Esophagus muscularis mucosa (tissue), 3 donors: Measurements from ENCODE around the gene LYPD5.

Source experiments
- POLR2A ChIP-seq: fragments of 450-650 bp; IDR thresholded peaks from one replicate; pipeline ENCODE4 v1.6.1; 2017; ENCODE audit warnings: antibody characterized with exemption, moderate library complexity, mild to moderate bottlenecking, low read depth
- TF ChIP-seq, protein P1 (sequence below), 3 experiments: fragments of 200-600 bp in 2 of 3; fragments of 450-650 bp in 1 of 3; sonication (generic) in 2 of 3; IDR thresholded peaks; one replicate each; pipeline ENCODE4 v1.5.1; 2017 to 2019; ENCODE audit warnings: antibody characterized with exemption in 3 of 3, mild to moderate bottlenecking in 2 of 3, moderate library complexity in 1 of 3

DNA sequence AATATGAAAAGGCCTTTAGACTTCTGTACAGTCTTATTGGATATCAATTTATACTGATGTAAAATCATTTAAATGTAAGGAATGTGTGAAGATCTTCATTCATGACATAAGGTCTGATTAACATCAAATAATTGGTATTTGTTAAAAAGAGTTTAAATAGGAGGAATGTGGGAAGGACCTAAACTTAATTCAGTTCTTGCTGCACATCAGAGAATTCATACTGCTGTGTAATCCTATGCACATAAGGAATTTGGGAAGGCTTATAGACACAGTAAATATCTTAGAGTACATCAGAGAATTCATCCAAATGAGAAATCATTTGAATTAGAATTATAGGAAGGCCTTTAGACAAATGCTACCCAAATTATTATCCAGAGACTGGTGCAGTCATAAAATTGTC is 46.6 kb upstream of the LYPD5 start:
- TF ChIP-seq, protein P1, sequence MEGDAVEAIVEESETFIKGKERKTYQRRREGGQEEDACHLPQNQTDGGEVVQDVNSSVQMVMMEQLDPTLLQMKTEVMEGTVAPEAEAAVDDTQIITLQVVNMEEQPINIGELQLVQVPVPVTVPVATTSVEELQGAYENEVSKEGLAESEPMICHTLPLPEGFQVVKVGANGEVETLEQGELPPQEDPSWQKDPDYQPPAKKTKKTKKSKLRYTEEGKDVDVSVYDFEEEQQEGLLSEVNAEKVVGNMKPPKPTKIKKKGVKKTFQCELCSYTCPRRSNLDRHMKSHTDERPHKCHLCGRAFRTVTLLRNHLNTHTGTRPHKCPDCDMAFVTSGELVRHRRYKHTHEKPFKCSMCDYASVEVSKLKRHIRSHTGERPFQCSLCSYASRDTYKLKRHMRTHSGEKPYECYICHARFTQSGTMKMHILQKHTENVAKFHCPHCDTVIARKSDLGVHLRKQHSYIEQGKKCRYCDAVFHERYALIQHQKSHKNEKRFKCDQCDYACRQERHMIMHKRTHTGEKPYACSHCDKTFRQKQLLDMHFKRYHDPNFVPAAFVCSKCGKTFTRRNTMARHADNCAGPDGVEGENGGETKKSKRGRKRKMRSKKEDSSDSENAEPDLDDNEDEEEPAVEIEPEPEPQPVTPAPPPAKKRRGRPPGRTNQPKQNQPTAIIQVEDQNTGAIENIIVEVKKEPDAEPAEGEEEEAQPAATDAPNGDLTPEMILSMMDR (IDR thresholded peaks at IDR 0.05) = no peak
- no peak for TF ChIP-seq POLR2A
